HepG2 (cell line): ENCODE data around the gene AFF1. TPM values are rescaled to one million over a fixed set of nuclear protein-coding genes. Genes with fewer than 3 reads are reported as not detected.

Experiments
- BORCS8-MEF2B ChIP-seq: sonication (generic); formaldehyde crosslinking; IDR thresholded peaks from 2 replicates; pipeline ENCODE4 v1.8.0; 2022; ENCODE audit warnings: mild to moderate bottlenecking, missing genetic modification reagents
- GZF1 ChIP-seq: sonication (generic); formaldehyde crosslinking; IDR thresholded peaks from 2 replicates; pipeline ENCODE4 v1.5.1; 2020; ENCODE audit warnings: mild to moderate bottlenecking, missing genetic modification reagents
- HNF1A ChIP-seq, 2 experiments: sonication (generic) in 1 of 2; formaldehyde crosslinking in 1 of 2; IDR thresholded peaks; 2 replicates each; pipeline versions ENCODE4 v1.4.0 to v1.6.1; 2016 to 2020; ENCODE audit warnings: borderline replicate concordance in 1 of 2, low read depth in 1 of 2, mild to moderate bottlenecking in 1 of 2, missing genetic modification reagents in 1 of 2
- IKZF5 ChIP-seq: IDR thresholded peaks from 2 replicates; pipeline ENCODE4 v1.6.1; 2018; ENCODE audit warnings: missing genetic modification reagents, mild to moderate bottlenecking, missing compliant biosample characterization
- NFYC ChIP-seq: IDR thresholded peaks from 2 replicates; pipeline ENCODE4 v1.6.1; 2016; ENCODE audit warnings: missing genetic modification reagents, missing compliant biosample characterization
- PLSCR1 ChIP-seq: sonication (generic); formaldehyde crosslinking; IDR thresholded peaks from 2 replicates; pipeline ENCODE4 v1.5.0; 2020; ENCODE audit warnings: missing genetic modification reagents, mild to moderate bottlenecking, borderline replicate concordance
- ZFY ChIP-seq: sonication (generic); formaldehyde crosslinking; IDR thresholded peaks from 2 replicates; pipeline ENCODE4 v1.4.0; 2020; ENCODE audit warnings: missing genetic modification reagents
- ZNF407 ChIP-seq: sonication (generic); formaldehyde crosslinking; IDR thresholded peaks from one replicate; pipeline ENCODE4 v1.5.1; 2020; ENCODE audit warnings: mild to moderate bottlenecking, missing genetic modification reagents; ENCODE audit errors: not compliant biosample characterization
- polyA plus RNA-seq, 8 experiments: library from polyadenylated mRNA; depleted of rRNA in 3 of 8; stranded (reverse) in 7 of 8; unstranded in 1 of 8; fragments of >200 nt; fragmentation: Illumina TruSeq in 4 of 8; extraction: Trizol in 4 of 8; gene quantifications; 2 replicates each; pipeline versions ENCODE4 v1.2.1 to v1.2.3, GENCODE V29; 2011 to 2016; ENCODE audit warnings: low read depth in 4 of 8, missing spikeins in 1 of 8, mixed read lengths in 1 of 8; ENCODE audit not compliant: insufficient read depth in 1 of 8
- total RNA-seq, 5 experiments: library from RNA; depleted of rRNA; stranded (reverse); fragments of >200 nt; fragmentation: Illumina TruSeq; extraction: Trizol; gene quantifications; 2 replicates each; pipeline ENCODE4 v1.2.3, GENCODE V29; 2016; ENCODE audit warnings: low read depth in 1 of 5

Gene AFF1
- total and polyA plus RNA-seq, 2 of the 13 experiments (the other 11 are each of a cell fraction or from before 2014, with no cell fraction given), result 15.5 to 15.9 TPM

GRCh38 chr4:87120010-87120409, 185.2 kb downstream of the AFF1 start (continued):
- no peak for TF ChIP-seq ZNF407 (CRISPR knock-in tag)
- TF ChIP-seq IKZF5 (CRISPR knock-in tag), result no peak
- TF ChIP-seq BORCS8-MEF2B, result no peak
- TF ChIP-seq NFYC, result no peak
- no peak for TF ChIP-seq GZF1
- no peak for TF ChIP-seq HNF1A (IDR thresholded peaks at IDR 0.05; ENCODE audit: low read depth)
- TF ChIP-seq HNF1A (CRISPR knock-in tag; IDR thresholded peaks at IDR 0.05; ENCODE audit: borderline replicate concordance), result no peak
- no peak for TF ChIP-seq PLSCR1 (CRISPR knock-in tag)
- no peak for TF ChIP-seq ZFY (CRISPR knock-in tag)
